SJCRH30 (cell line): Measurements from ENCODE around the gene STEAP2. TPM values are rescaled to one million over a fixed set of nuclear protein-coding genes. Genes with fewer than 3 reads are reported as not detected.
A peak's percentile ranks its signal among the peaks of the same experiment; 100 is the strongest.

Experiments used
- DNase-seq, 2 experiments: peaks; one replicate each; pipeline ENCODE4 v3.0.0-alpha.2; 2015 to 2020
- H3K27ac ChIP-seq: fragments of 250-450 bp; sonication (Bioruptor Pico); 2 replicates; pipeline ENCODE4 v1.5.1; 2020; ENCODE audit warnings: mild to moderate bottlenecking, moderate library complexity
- H3K27me3 ChIP-seq: fragments of 250-450 bp; sonication (Bioruptor Pico); 2 replicates; pipeline ENCODE4 v1.5.1; 2020; ENCODE audit warnings: mild to moderate bottlenecking, moderate library complexity
- H3K36me3 ChIP-seq: fragments of 250-450 bp; sonication (Bioruptor Pico); 2 replicates; pipeline ENCODE4 v1.5.1; 2020; ENCODE audit warnings: mild to moderate bottlenecking, moderate library complexity
- H3K4me1 ChIP-seq: fragments of 250-450 bp; sonication (Bioruptor Pico); 2 replicates; pipeline ENCODE4 v1.5.1; 2020; ENCODE audit warnings: mild to moderate bottlenecking, moderate library complexity
- H3K4me3 ChIP-seq: fragments of 250-450 bp; sonication (Bioruptor Pico); 2 replicates; pipeline ENCODE4 v1.5.1; 2020; ENCODE audit warnings: mild to moderate bottlenecking, moderate library complexity
- H3K9me3 ChIP-seq: fragments of 250-450 bp; sonication (Bioruptor Pico); replicated peaks from 2 replicates; pipeline ENCODE4 v1.5.1; 2020; ENCODE audit warnings: mild to moderate bottlenecking, moderate library complexity
- total RNA-seq: library from RNA; depleted of rRNA; stranded (reverse); fragments of >200 nt; shearing (Covaris generic); gene quantifications from 2 replicates; pipeline ENCODE4 v1.2.3, GENCODE V29; 2014; rRNA removed

STEAP2 gene
- total RNA-seq, 1 experiment from 2014 or later = 0.10 TPM

DNA sequence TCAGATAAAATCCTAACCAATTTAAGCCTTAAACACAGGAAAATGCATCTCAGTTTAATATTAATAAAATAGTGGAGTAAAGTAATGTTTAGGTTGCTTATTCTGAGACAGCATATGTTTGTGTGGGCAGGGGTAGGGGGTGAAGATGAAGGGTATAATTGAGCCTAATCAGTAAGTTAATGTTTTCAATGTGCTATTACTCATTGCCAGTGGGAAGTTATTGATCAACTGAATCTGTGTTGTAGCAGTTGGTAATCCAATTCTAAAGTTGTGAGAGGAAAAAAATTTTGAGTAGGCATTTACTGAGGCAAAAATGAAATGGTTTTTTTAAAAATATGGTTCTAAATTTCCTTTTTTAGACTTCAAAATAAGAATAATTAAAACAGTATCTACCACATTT, 49.9 kb downstream of the STEAP2 start:
- H3K36me3 ChIP-seq = no peaks in the 10 kb centered on the region
- DNase-seq = no peak
- no peaks in the 10 kb centered on the region for H3K4me1 ChIP-seq
- no peaks in the 10 kb centered on the region for H3K9me3 ChIP-seq
- H3K27me3 ChIP-seq = no peaks in the 10 kb centered on the region
- no peak overlapping the region for H3K27ac ChIP-seq
- H3K4me3 ChIP-seq = no peak overlapping the region

DNA sequence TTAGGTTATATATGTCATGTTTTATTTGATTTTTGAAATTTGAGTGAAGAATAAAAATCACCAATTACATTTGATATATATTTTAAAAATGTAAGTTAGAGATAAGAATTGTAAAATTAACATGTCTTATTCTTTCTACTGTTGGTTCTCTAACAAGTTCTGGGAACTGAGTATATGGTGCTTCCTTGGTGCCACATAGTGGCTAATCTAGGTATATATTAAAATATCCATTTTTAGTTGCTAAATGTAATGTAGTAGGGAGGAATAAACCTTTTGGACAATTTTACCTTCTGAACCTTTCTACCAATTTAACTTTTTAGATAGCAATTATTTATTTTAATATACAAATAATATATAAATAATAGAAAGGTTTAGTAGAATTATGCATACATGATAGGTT, 50.9 kb downstream of the STEAP2 start:
- Histone ChIP-seq H3K36me3 (no peaks in the 10 kb centered on the region), H3K9me3 (no peaks in the 10 kb centered on the region), H3K4me1 (no peaks in the 10 kb centered on the region), H3K27ac (no peak overlapping the region), H3K4me3 (no peak overlapping the region), H3K27me3 (no peaks in the 10 kb centered on the region)
- DNase-seq = peak in 1 of 2 experiments; percentile 36

DNA sequence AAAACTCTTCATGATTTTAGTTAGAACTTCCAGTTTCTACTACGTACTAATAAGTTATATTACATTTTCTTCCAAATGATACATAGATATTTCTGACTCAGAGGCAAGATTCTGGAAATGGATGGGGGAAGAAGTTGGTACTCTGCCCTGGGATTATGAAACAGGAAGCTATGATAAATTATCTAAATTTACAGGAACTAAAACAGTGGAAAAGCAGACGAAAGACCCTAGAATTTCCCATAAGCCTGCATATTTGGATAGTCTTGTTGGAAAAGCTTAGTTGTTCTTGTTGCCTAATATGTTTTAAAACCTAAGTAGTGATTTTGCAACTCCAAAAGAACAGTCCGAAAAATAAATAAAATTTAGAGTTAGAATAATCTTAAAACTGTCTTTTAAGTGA, 55.3 kb downstream of the STEAP2 start:
- Histone ChIP-seq H3K36me3 (no peaks in the 10 kb centered on the region), H3K27ac (no peak overlapping the region), H3K9me3 (no peaks in the 10 kb centered on the region), H3K4me1 (no peaks in the 10 kb centered on the region), H3K4me3 (no peak overlapping the region), H3K27me3 (no peaks in the 10 kb centered on the region)
- DNase-seq = no peak

DNA sequence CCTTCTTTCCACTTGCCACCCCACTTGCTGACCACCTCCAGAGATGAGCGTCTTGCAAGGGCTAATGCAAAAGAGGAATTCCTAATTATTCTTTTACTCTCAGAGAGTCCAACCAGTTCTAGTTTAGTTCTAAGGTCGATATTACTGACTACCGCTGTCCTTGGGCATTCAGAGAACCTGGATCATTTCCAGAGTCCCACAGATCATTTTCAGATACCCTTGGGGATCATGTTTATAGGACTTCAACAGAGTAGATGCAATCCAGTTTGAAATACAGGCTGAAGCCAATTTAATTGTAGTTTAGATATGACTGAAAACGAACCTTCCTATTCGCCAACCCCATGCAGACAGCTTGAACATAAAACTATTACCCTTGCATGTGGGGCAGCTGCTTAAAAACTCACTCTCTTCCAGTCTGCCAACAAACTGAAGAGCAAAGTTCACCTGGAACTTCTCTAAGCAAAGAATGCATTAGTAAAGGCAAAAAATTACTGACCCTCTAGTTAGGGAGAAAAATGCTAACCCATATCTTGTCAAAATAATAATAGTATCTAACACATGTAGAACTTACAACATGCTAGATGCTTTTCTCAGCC, 55.8 kb downstream of the STEAP2 start:
- H3K27ac ChIP-seq = no peak overlapping the region
- H3K36me3 ChIP-seq = no peaks in the 10 kb centered on the region
- no peaks in the 10 kb centered on the region for H3K27me3 ChIP-seq
- no peaks in the 10 kb centered on the region for H3K4me1 ChIP-seq
- H3K4me3 ChIP-seq = no peak overlapping the region
- DNase-seq = no peak
- no peaks in the 10 kb centered on the region for H3K9me3 ChIP-seq

DNA sequence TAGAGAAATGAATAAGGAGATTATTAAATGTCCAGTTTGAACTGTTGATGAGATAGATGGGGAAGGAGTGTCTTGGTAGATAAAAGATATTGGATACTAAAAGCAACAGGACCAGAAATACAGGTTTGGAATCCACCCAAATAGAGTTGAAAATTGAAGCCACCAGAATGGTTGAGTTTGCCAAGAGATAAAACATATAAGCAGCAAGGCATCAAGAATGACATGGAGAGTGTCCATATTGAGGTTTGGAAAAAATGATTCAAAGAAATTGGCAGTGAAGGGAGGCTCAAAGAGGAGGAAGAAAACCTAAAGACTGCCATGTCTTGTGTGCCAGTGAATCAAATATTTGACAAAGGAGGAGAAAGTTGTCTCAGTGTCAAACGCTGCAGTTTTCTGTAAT, 57.6 kb downstream of the STEAP2 start:
- H3K9me3 ChIP-seq = no peaks in the 10 kb centered on the region
- no peaks in the 10 kb centered on the region for H3K27me3 ChIP-seq
- DNase-seq = no peak
- H3K27ac ChIP-seq = no peak overlapping the region
- no peak overlapping the region for H3K4me3 ChIP-seq
- no peaks in the 10 kb centered on the region for H3K36me3 ChIP-seq
- no peaks in the 10 kb centered on the region for H3K4me1 ChIP-seq

DNA sequence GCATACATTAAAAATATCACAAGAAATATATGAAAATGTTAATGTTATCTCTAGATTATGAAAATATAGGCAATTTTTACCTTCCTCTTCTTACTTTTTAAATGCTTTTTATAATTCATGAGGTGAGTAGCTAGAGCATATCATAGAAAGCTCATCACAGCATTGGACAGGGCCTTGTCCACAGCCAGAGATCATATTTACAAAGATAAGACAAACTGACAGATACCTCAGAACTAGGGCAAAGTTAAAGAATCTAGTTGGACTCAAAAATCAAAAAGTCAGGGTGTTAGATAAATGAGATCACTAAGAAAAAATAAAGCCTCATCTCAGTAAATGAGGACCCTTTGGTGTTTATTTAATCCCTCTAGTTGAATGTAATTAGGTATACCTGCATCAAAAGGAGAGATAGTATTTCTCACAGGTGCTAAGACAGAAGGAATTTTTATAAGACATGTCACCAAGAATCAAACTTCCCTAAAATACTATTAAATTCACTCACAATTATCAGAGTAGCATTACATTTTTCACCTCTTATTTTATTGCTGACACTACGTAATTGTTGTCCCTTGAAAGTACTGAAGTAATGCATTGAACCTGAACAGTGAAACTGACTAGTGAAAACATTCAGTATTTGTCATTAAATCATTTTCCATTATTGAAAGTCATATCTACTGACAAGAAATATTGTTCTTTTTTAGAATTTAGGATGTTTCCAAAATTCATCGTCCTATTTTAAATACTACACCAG, 59.1 kb downstream of the STEAP2 start:
- H3K4me3 ChIP-seq = no peak overlapping the region

DNA sequence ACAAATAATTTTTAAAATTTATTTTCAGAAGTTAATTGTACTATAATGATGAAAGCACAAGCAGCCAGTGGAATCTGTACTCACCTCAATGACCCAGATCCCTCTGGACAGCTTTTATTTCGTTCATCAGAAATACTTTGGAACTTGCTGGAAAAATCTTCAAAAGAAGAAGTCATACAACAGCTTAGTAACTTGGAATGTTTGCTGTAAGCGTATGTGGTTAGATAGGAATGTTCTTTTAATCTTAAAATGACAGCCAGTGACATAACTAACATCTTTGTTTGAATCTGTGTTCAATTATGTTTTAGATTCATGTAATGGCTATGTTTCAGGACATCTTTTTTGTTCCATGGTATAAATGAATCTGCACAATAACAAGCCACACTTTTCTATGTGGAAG, 60.2 kb downstream of the STEAP2 start:
- Histone ChIP-seq H3K36me3 (no peaks in the 10 kb centered on the region), H3K4me1 (no peaks in the 10 kb centered on the region), H3K27ac (no peak overlapping the region), H3K9me3 (no peaks in the 10 kb centered on the region), H3K4me3 (no peak overlapping the region), H3K27me3 (no peaks in the 10 kb centered on the region)
- DNase-seq = no peak

More for the DNA sequence above, 59.1 kb downstream of the STEAP2 start:
- Histone ChIP-seq H3K27ac (no peak overlapping the region), H3K27me3 (no peaks in the 10 kb centered on the region), H3K4me1 (no peaks in the 10 kb centered on the region), H3K9me3 (no peaks in the 10 kb centered on the region), H3K36me3 (no peaks in the 10 kb centered on the region)
- DNase-seq = no peak

DNA sequence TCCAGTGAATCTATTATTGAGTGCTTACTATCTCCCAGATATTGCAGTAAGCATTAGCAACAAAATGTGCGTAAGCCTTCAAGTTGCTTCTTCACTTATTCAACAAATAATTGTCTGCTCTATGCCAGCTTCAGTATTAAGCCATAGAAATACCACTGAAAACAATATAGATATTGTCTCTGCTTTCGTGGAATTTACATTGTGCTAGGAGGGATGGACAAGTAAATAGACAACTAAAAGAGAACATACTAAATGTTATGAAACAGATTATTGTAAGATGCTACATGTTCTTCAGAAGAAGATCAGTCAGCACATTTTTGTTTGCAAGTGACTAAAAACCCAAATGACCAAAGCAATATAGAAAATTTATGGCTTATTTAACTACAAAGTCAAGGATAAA, 60.7 kb downstream of the STEAP2 start:
- Histone ChIP-seq H3K27ac (no peak overlapping the region), H3K27me3 (no peaks in the 10 kb centered on the region), H3K4me1 (no peaks in the 10 kb centered on the region), H3K36me3 (no peaks in the 10 kb centered on the region), H3K4me3 (no peak overlapping the region), H3K9me3 (no peaks in the 10 kb centered on the region)
- DNase-seq = no peak

DNA sequence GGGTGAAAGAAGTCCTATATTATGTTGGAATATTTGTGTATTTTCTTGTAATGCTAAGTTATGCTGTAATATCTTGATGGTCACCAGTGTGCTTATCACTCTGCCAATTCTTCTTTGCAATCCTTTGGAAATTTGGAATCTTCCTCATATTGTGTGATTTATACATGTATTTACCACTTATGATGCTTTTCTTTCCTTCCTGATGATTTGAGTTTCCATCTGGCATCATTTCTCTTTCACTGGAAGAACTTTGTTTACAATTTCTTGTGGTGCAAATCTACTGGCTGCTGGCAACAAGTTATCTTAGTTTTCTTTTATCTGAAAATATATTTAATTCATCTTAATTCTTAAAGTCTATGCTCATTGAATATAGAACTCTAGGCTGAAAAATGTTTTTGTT, 62.6 kb downstream of the STEAP2 start:
- no peaks in the 10 kb centered on the region for H3K36me3 ChIP-seq
- no peaks in the 10 kb centered on the region for H3K27me3 ChIP-seq
- H3K9me3 ChIP-seq = no peaks in the 10 kb centered on the region

DNA sequence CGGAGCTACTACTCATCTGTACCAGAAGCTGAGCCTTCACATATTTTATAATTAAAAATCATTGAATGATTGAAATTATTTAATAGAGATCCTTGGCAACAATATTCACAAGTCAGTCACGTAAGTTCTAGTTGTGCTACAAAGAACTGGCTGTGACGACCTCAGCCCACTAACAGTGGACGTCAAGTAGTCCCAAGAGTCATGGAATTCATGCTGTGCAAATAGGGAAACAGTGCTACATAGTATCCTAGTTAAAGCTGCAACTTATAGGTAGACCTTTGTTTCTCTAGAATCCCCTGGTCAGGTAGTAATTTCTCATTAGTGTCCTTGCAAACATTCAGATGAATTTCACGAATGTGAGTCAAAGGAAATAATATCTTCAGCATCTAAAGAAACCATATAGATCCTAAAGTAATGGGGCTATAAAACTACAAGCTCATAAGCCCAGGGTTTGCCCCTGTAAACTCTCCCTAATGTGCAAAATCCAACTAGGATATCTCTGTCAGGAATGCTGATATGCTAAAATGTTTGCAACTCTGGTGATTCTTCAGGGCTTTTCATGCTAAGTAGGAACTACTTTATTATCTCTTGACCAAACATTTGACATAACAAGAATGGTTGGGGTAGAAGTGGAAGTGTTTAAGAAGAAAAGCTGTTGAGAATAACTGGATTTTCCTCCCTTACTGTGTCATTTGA, 64.6 kb downstream of the STEAP2 start:
- H3K36me3 ChIP-seq = no peaks in the 10 kb centered on the region
- no peak for DNase-seq
- no peaks in the 10 kb centered on the region for H3K27me3 ChIP-seq
- H3K9me3 ChIP-seq = no peaks in the 10 kb centered on the region
- H3K4me3 ChIP-seq = no peak overlapping the region
- no peak overlapping the region for H3K27ac ChIP-seq
- no peaks in the 10 kb centered on the region for H3K4me1 ChIP-seq

More for the DNA sequence above, 62.6 kb downstream of the STEAP2 start:
- no peak overlapping the region for H3K27ac ChIP-seq
- no peaks in the 10 kb centered on the region for H3K4me1 ChIP-seq
- no peak for DNase-seq
- no peak overlapping the region for H3K4me3 ChIP-seq

Other genes starting within 250 kb of the STEAP2 start
- 0.55 TPM in 1 of 2 replicates, not detected in the other for gene STEAP1, start 57.3 kb upstream of the STEAP2 start, total RNA-seq
- 0.76 and 1.8 TPM in 2 replicates for gene CFAP69, start 33.4 kb downstream of the STEAP2 start, total RNA-seq
- gene FAM237B, start 109.6 kb downstream of the STEAP2 start, total RNA-seq = not detected in 2 replicates
- gene GTPBP10, start 135.0 kb downstream of the STEAP2 start, total RNA-seq = 22.4 and 25.1 TPM in 2 replicates
- gene CLDN12, start 191.7 kb downstream of the STEAP2 start, total RNA-seq = 39.5 and 44.4 TPM in 2 replicates